Measurements from ENCODE around the gene SLAMF6.

SLAMF6 gene

GRCh38 chr1:160460214-160460642 is 62.8 kb downstream of the SLAMF6 start:
- H3K27ac Mint-ChIP-seq, result peak overlapping the region; percentile 92
- peaks cover 45% of the 10 kb centered on the region for H3K4me1 Mint-ChIP-seq (ENCODE audit: low read depth)
- peak overlapping the region; percentile 79 for H3K4me3 Mint-ChIP-seq
- peaks cover 2% of the 10 kb centered on the region for H3K36me3 Mint-ChIP-seq (ENCODE audit: low read depth)
- DNase-seq (ENCODE audit: low spot score), result no peak
- H3K9me3 Mint-ChIP-seq, result no peaks in the 10 kb centered on the region
- no peaks in the 10 kb centered on the region for H3K27me3 Mint-ChIP-seq (ENCODE audit: low read depth)

GRCh38 chr1:160459687-160460086 is 63.4 kb downstream of the SLAMF6 start:
- DNase-seq (ENCODE audit: low spot score), result no peak
- Mint-ChIP-seq H3K27ac (peak overlapping the region; percentile 92), H3K36me3 (ENCODE audit: low read depth) (no peaks in the 10 kb centered on the region), H3K27me3 (ENCODE audit: low read depth) (no peaks in the 10 kb centered on the region), H3K4me1 (ENCODE audit: low read depth) (peaks cover 48% of the 10 kb centered on the region), H3K4me3 (peak overlapping the region; percentile 9), H3K9me3 (no peaks in the 10 kb centered on the region)

DNA sequence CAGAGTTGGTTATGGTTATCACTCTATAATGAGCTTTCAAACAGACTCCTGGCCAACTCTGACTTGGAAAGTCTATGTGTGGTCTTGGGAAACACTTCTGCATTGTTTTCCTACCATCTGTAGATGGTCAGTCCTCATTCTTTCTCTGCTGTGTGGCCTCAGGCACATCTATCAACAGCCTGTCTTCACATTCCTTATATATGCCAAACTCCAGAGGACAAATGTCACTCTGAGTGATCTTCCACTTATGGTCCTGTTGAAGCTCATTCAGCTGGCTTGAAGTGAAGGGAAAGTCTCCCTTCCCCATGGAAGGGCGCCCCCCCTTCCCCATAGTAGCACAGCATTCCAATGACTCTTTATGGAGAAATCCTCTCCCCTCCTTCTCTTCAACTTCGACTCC is 64.0 kb downstream of the SLAMF6 start:
- no peak for DNase-seq (ENCODE audit: low spot score)
- H3K27me3 Mint-ChIP-seq (ENCODE audit: low read depth), result no peaks in the 10 kb centered on the region
- H3K36me3 Mint-ChIP-seq (ENCODE audit: low read depth), result no peaks in the 10 kb centered on the region
- H3K27ac Mint-ChIP-seq, result no peak overlapping the region
- H3K9me3 Mint-ChIP-seq, result no peaks in the 10 kb centered on the region
- peaks cover 47% of the 10 kb centered on the region for H3K4me1 Mint-ChIP-seq (ENCODE audit: low read depth)
- H3K4me3 Mint-ChIP-seq, result no peak overlapping the region

DNA sequence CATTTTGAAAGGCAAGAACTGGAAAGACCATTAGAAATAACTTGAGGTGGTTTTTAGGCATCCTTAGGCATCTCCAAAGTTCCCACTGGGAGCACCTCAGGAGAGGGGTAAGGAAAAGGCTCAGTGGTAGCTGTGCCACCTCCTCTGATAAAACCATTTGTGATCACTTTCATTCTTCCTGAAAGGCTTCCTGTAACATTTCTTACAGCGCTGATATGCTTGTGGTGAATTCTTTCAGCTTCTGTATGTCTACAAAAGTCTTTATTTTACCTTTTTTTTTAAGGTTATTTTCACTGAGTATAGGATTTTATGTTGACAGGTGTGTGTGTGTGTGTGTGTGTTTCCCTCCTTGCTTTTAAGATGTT is 67.9 kb downstream of the SLAMF6 start:
- peak overlapping the region; percentile 59 for H3K4me3 Mint-ChIP-seq
- peaks cover 54% of the 10 kb centered on the region for H3K4me1 Mint-ChIP-seq (ENCODE audit: low read depth)
- peaks cover 5% of the 10 kb centered on the region for H3K9me3 Mint-ChIP-seq
- H3K27me3 Mint-ChIP-seq (ENCODE audit: low read depth), result no peaks in the 10 kb centered on the region
- peak overlapping the region; percentile 4 for H3K27ac Mint-ChIP-seq
- DNase-seq (ENCODE audit: low spot score), result no peak
- H3K36me3 Mint-ChIP-seq (ENCODE audit: low read depth), result peaks cover 2% of the 10 kb centered on the region

GRCh38 chr1:160454371-160455152 is 68.5 kb downstream of the SLAMF6 start:
- Mint-ChIP-seq H3K27ac (no peak overlapping the region), H3K27me3 (ENCODE audit: low read depth) (no peaks in the 10 kb centered on the region), H3K9me3 (peaks cover 7% of the 10 kb centered on the region), H3K36me3 (ENCODE audit: low read depth) (peaks cover 2% of the 10 kb centered on the region), H3K4me1 (ENCODE audit: low read depth) (peaks cover 51% of the 10 kb centered on the region), H3K4me3 (peak overlapping the region; percentile 59)
- DNase-seq (ENCODE audit: low spot score), result no peak

DNA sequence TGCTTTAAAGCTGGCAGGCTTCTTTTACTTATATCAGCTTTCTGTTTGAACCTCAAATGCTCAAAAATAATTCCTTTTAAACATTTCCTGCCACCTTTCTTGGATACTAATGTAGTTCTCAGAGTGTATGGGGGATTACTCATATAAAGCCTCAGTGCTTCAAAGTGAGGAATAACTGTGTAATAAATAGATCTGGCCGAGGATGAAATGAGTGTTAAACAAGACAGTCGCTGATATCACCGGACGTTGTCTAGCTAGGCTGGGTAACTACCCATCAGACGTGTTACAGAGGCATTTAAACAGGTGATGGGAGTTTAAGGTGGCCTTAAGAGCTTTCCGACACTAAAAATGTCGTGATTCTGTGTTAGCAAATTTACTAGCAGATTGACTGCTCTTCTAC is 69.6 kb downstream of the SLAMF6 start:
- H3K27me3 Mint-ChIP-seq (ENCODE audit: low read depth), result no peaks in the 10 kb centered on the region
- no peak for DNase-seq (ENCODE audit: low spot score)
- peak overlapping the region; percentile 73 for H3K27ac Mint-ChIP-seq
- peak overlapping the region; percentile 17 for H3K4me3 Mint-ChIP-seq
- peaks cover 7% of the 10 kb centered on the region for H3K9me3 Mint-ChIP-seq
- peaks cover 2% of the 10 kb centered on the region for H3K36me3 Mint-ChIP-seq (ENCODE audit: low read depth)
- peaks cover 47% of the 10 kb centered on the region for H3K4me1 Mint-ChIP-seq (ENCODE audit: low read depth)

- H3K36me3 Mint-ChIP-seq (ENCODE audit: low read depth), result peaks cover 2% of the 10 kb centered on the region
These were observed 71.2 kb downstream of the SLAMF6 start for GRCh38 chr1:160451859-160452232.

GRCh38 chr1:160451119-160451858 is 71.8 kb downstream of the SLAMF6 start:
- Mint-ChIP-seq H3K36me3 (ENCODE audit: low read depth) (peaks cover 2% of the 10 kb centered on the region), H3K27ac (peak overlapping the region; percentile 67), H3K4me1 (ENCODE audit: low read depth) (peaks cover 62% of the 10 kb centered on the region), H3K9me3 (peaks cover 7% of the 10 kb centered on the region), H3K4me3 (peak overlapping the region; percentile 51), H3K27me3 (ENCODE audit: low read depth) (no peaks in the 10 kb centered on the region)
- DNase-seq (ENCODE audit: low spot score), result peak; percentile 3

More at GRCh38 chr1:160451859-160452232, 71.2 kb downstream of the SLAMF6 start:
- H3K27me3 Mint-ChIP-seq (ENCODE audit: low read depth), result no peaks in the 10 kb centered on the region
- H3K4me1 Mint-ChIP-seq (ENCODE audit: low read depth), result peaks cover 57% of the 10 kb centered on the region
- H3K27ac Mint-ChIP-seq, result peak overlapping the region; percentile 67
- H3K9me3 Mint-ChIP-seq, result peaks cover 7% of the 10 kb centered on the region
- H3K4me3 Mint-ChIP-seq, result peak overlapping the region; percentile 51
- DNase-seq (ENCODE audit: low spot score), result peak; percentile 3

GRCh38 chr1:160449494-160449893 is 73.6 kb downstream of the SLAMF6 start:
- no peaks in the 10 kb centered on the region for H3K27me3 Mint-ChIP-seq (ENCODE audit: low read depth)
- H3K9me3 Mint-ChIP-seq, result peaks cover 7% of the 10 kb centered on the region
- H3K4me3 Mint-ChIP-seq, result no peak overlapping the region
- peaks cover 2% of the 10 kb centered on the region for H3K36me3 Mint-ChIP-seq (ENCODE audit: low read depth)
- peaks cover 60% of the 10 kb centered on the region for H3K4me1 Mint-ChIP-seq (ENCODE audit: low read depth)
- H3K27ac Mint-ChIP-seq, result no peak overlapping the region
- DNase-seq (ENCODE audit: low spot score), result no peak

DNA sequence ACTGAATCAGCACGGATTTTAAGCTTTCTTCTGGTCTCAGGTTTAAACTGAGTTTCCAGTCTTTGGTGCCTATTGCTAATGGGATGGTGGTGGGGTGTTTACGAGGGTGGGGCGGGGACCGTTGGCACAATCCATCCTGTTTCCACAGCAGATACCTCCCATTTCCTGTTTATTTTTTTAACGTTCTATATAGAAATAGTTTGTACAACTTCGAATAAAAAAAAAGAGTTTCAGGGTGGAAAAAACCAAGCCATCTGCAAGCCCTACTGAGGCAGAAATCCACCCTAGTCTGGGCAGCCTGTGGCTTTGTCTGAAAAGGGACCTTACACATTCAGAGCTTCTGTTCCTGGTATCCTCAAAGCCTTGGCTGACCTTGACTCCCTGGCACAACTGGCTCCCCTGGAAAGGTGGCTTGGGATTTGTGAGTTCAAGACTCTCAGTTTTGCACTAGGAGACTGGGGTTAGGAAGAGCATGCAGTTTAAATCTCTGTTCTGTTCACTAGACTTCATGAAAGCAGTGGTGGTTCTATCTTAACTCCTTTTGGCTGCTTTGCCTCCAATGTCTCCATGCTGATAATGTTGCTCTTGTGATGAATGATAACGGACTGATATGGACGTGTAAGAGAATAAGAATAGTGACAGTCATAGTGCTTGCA is 76.0 kb downstream of the SLAMF6 start:
- peaks cover 7% of the 10 kb centered on the region for H3K9me3 Mint-ChIP-seq
- H3K27me3 Mint-ChIP-seq (ENCODE audit: low read depth), result no peaks in the 10 kb centered on the region
- H3K27ac Mint-ChIP-seq, result peak overlapping the region; percentile 73
- peaks cover 64% of the 10 kb centered on the region for H3K4me1 Mint-ChIP-seq (ENCODE audit: low read depth)
- no peaks in the 10 kb centered on the region for H3K36me3 Mint-ChIP-seq (ENCODE audit: low read depth)
- DNase-seq (ENCODE audit: low spot score), result peak; percentile 5
- peak overlapping the region; percentile 44 for H3K4me3 Mint-ChIP-seq

DNA sequence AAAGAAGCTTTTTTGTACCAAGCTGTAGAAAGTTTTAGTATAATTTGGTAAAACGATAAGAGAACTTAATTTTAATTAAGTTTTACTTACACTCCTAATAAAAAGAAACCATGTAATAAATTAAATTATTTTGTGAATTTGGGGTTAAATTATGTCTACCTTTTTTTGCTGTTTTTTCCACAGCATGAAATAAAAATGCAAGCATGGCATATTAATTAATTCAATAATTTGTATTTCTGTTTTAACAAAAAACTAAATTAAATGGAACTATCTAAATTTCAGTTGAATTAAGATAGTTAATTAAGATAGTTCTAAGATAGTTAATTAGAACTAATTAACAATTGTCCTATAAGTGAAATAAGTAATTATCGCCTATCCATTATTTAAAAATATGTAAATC is 83.3 kb downstream of the SLAMF6 start:
- peaks cover 4% of the 10 kb centered on the region for H3K9me3 Mint-ChIP-seq
- H3K27me3 Mint-ChIP-seq (ENCODE audit: low read depth), result no peaks in the 10 kb centered on the region
- no peak for DNase-seq (ENCODE audit: low spot score)
- H3K4me1 Mint-ChIP-seq (ENCODE audit: low read depth), result peaks cover 47% of the 10 kb centered on the region
- no peak overlapping the region for H3K27ac Mint-ChIP-seq
- H3K36me3 Mint-ChIP-seq (ENCODE audit: low read depth), result no peaks in the 10 kb centered on the region
- H3K4me3 Mint-ChIP-seq, result no peak overlapping the region

DNA sequence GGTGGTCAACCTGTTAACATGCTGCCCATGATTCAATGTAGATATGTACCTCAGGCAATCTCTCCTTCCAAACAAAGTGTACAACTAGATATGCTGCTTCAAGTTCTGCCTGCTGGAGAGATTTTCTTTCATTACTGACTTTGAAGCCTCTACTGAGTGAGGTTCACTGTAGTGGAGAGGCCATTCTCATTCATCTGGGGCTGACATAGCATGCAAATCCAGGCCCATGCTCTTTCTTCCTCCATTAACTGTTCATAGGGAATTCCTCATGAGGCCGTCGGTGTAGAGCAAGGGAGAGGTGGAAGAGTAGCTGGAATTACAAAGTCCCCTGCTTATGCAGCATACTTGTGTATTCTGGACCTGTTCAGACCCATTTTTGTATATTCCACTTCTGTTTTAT is 84.1 kb downstream of the SLAMF6 start:
- DNase-seq (ENCODE audit: low spot score), result no peak
- Mint-ChIP-seq H3K4me3 (peak overlapping the region; percentile 79), H3K36me3 (ENCODE audit: low read depth) (peaks cover 5% of the 10 kb centered on the region), H3K9me3 (peaks cover 12% of the 10 kb centered on the region), H3K4me1 (ENCODE audit: low read depth) (peaks cover 43% of the 10 kb centered on the region), H3K27me3 (ENCODE audit: low read depth) (no peaks in the 10 kb centered on the region), H3K27ac (peak overlapping the region; percentile 82)

DNA sequence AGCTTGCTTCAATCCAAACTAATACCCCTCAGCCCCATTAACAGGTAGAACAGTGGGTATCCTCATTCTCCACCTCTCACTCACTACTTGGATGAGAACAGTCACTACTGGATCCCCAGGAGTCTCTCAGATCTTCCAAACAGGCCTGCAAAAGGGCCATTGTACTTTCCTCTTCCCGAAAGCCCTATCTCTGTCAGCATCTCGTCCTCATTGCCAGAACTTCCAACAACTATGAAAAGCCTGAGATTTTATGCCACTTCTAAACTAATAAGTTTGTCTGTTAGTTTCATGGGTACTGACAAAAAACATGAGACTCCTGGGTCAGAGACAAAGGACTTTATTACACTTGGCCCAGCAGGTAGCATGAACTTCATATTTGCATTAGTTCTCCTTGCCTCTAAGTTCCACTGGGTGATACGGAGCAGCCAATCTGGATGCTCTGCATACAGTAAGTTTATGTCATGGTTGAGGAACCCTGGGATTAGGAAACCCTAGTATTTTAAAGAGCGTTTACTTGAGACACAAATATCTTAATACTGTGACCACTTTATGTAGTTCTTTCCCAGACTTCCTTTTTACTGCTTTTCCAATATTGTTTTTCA is 84.6 kb downstream of the SLAMF6 start:
- H3K4me3 Mint-ChIP-seq, result peak overlapping the region; percentile 79
- H3K27me3 Mint-ChIP-seq (ENCODE audit: low read depth), result no peaks in the 10 kb centered on the region
- H3K27ac Mint-ChIP-seq, result peak overlapping the region; percentile 93
- peaks cover 39% of the 10 kb centered on the region for H3K4me1 Mint-ChIP-seq (ENCODE audit: low read depth)
- peaks cover 16% of the 10 kb centered on the region for H3K9me3 Mint-ChIP-seq
- no peak for DNase-seq (ENCODE audit: low spot score)
- peaks cover 5% of the 10 kb centered on the region for H3K36me3 Mint-ChIP-seq (ENCODE audit: low read depth)

Measured in T-helper 2 cell treated with Interferon-gamma antibody and Interleukin-4, amounts not matched to agents 5 μg/mL and 100 μg/mL, for 36 hours (primary cell).